Liver (tissue), 3 donors: ENCODE results near the gene VIPR2.

Experiments used
- EGR1 ChIP-seq, 2 donors: IDR thresholded peaks; 2 replicates each; pipeline ENCODE4 v1.6.1; 2016 to 2018; ENCODE audit warnings: antibody characterized with exemption in 2 of 2, low read depth in 2 of 2
- FOXA1 ChIP-seq: IDR thresholded peaks from 2 replicates; pipeline ENCODE4 v1.6.1; 2016; ENCODE audit warnings: antibody characterized with exemption
- GABPA ChIP-seq, 2 donors: IDR thresholded peaks in 1 of 2; conservative IDR thresholded peaks in 1 of 2; 2 replicates each; pipeline ENCODE4 v1.6.1; 2016; ENCODE audit warnings: antibody characterized with exemption in 2 of 2, mild to moderate bottlenecking in 1 of 2, moderate library complexity in 1 of 2
- JUND ChIP-seq, 2 donors: IDR thresholded peaks; 2 replicates each; pipeline ENCODE4 v1.6.1; 2016; ENCODE audit warnings: antibody characterized with exemption in 2 of 2
- RAD21 ChIP-seq, 2 donors: IDR thresholded peaks; 2 replicates each; pipeline ENCODE4 v1.6.1; 2016; ENCODE audit warnings: antibody characterized with exemption in 2 of 2, mild to moderate bottlenecking in 2 of 2
- SP1 ChIP-seq: IDR thresholded peaks from 2 replicates; pipeline ENCODE4 v1.6.1; 2018; ENCODE audit warnings: antibody characterized with exemption, mild to moderate bottlenecking
- TAF1 ChIP-seq: conservative IDR thresholded peaks from 2 replicates; pipeline ENCODE4 v1.6.1; 2016; ENCODE audit warnings: antibody characterized with exemption, mild to moderate bottlenecking
- YY1 ChIP-seq: IDR thresholded peaks from 2 replicates; pipeline ENCODE4 v1.6.1; 2016; ENCODE audit warnings: antibody characterized with exemption, mild to moderate bottlenecking
- TF ChIP-seq, protein P1 (sequence below): IDR thresholded peaks from 2 replicates; pipeline ENCODE4 v1.6.1; 2016; ENCODE audit warnings: antibody characterized with exemption
- TF ChIP-seq, protein P2 (sequence below): fragments of 150-350 bp; IDR thresholded peaks from 2 replicates; pipeline ENCODE4 v1.5.1; 2017; ENCODE audit warnings: improper control_type of control experiment, low read depth, low read length; ENCODE audit not compliant: missing input control
- TF ChIP-seq, protein P3 (sequence below): IDR thresholded peaks from 2 replicates; pipeline ENCODE4 v1.6.1; 2016; ENCODE audit warnings: antibody characterized with exemption
- TF ChIP-seq, protein P4 (sequence below): IDR thresholded peaks from 2 replicates; pipeline ENCODE4 v1.6.1; 2016; ENCODE audit warnings: antibody characterized with exemption
- TF ChIP-seq, protein P5 (sequence below): IDR thresholded peaks from 2 replicates; pipeline ENCODE4 v1.6.1; 2016; ENCODE audit warnings: antibody characterized with exemption, mild to moderate bottlenecking
- donor health status: healthy.
- donor health status: healthy.

DNA sequence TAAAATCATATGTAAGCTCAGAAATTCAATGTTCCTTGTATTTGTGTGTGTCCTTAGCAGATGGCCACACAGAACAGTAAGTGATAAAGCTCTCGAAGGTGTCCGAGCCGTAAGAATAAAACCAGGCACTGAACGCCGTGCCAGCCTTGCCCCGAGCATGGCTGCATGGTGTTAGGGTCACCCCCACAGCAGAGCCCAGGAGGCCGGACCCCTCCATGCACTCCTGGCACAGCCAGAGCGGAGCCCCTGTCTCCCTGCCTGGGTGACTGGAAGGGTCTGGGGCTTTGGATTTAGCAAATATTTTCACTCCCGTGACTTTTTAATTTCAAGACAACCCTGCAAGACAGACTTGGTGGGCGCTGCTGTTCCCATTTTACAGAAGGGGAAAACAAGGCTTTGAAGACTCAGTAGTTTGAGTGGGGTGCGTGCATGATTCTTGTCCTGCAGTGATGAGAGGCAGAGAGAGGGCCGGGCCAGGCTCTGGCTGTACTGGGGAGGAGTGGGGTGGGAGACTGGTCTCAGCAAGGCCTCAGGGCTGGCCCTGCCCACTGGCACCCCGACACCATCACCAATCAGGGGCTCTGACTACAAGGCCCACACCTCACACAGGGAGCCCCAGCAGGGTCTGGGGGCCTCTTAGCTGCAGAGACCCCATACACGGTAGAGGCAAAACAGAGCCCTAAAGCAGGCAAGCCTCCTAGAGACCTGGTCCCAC lies 39.4 kb downstream of the VIPR2 start:
- TF ChIP-seq, protein P1, sequence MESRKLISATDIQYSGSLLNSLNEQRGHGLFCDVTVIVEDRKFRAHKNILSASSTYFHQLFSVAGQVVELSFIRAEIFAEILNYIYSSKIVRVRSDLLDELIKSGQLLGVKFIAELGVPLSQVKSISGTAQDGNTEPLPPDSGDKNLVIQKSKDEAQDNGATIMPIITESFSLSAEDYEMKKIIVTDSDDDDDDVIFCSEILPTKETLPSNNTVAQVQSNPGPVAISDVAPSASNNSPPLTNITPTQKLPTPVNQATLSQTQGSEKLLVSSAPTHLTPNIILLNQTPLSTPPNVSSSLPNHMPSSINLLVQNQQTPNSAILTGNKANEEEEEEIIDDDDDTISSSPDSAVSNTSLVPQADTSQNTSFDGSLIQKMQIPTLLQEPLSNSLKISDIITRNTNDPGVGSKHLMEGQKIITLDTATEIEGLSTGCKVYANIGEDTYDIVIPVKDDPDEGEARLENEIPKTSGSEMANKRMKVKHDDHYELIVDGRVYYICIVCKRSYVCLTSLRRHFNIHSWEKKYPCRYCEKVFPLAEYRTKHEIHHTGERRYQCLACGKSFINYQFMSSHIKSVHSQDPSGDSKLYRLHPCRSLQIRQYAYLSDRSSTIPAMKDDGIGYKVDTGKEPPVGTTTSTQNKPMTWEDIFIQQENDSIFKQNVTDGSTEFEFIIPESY: no peak
- TF ChIP-seq, protein P2, sequence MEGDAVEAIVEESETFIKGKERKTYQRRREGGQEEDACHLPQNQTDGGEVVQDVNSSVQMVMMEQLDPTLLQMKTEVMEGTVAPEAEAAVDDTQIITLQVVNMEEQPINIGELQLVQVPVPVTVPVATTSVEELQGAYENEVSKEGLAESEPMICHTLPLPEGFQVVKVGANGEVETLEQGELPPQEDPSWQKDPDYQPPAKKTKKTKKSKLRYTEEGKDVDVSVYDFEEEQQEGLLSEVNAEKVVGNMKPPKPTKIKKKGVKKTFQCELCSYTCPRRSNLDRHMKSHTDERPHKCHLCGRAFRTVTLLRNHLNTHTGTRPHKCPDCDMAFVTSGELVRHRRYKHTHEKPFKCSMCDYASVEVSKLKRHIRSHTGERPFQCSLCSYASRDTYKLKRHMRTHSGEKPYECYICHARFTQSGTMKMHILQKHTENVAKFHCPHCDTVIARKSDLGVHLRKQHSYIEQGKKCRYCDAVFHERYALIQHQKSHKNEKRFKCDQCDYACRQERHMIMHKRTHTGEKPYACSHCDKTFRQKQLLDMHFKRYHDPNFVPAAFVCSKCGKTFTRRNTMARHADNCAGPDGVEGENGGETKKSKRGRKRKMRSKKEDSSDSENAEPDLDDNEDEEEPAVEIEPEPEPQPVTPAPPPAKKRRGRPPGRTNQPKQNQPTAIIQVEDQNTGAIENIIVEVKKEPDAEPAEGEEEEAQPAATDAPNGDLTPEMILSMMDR: no peak
- TF ChIP-seq GABPA (IDR thresholded peaks at IDR 0.05 in 1 of 2, conservative IDR thresholded peaks at IDR 0.05 in 1 of 2) (no peak), EGR1 (IDR thresholded peaks at IDR 0.05; ENCODE audit: low read depth in 2 of 2) (no peak), YY1 (no peak), RAD21 (IDR thresholded peaks at IDR 0.05) (no peak), JUND (IDR thresholded peaks at IDR 0.05) (no peak), TAF1 (no peak), FOXA1 (no peak), SP1 (no peak)
- TF ChIP-seq, protein P3, sequence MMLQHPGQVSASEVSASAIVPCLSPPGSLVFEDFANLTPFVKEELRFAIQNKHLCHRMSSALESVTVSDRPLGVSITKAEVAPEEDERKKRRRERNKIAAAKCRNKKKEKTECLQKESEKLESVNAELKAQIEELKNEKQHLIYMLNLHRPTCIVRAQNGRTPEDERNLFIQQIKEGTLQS: no peak
- TF ChIP-seq, protein P4, sequence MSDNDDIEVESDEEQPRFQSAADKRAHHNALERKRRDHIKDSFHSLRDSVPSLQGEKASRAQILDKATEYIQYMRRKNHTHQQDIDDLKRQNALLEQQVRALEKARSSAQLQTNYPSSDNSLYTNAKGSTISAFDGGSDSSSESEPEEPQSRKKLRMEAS: no peak
- TF ChIP-seq, protein P5, sequence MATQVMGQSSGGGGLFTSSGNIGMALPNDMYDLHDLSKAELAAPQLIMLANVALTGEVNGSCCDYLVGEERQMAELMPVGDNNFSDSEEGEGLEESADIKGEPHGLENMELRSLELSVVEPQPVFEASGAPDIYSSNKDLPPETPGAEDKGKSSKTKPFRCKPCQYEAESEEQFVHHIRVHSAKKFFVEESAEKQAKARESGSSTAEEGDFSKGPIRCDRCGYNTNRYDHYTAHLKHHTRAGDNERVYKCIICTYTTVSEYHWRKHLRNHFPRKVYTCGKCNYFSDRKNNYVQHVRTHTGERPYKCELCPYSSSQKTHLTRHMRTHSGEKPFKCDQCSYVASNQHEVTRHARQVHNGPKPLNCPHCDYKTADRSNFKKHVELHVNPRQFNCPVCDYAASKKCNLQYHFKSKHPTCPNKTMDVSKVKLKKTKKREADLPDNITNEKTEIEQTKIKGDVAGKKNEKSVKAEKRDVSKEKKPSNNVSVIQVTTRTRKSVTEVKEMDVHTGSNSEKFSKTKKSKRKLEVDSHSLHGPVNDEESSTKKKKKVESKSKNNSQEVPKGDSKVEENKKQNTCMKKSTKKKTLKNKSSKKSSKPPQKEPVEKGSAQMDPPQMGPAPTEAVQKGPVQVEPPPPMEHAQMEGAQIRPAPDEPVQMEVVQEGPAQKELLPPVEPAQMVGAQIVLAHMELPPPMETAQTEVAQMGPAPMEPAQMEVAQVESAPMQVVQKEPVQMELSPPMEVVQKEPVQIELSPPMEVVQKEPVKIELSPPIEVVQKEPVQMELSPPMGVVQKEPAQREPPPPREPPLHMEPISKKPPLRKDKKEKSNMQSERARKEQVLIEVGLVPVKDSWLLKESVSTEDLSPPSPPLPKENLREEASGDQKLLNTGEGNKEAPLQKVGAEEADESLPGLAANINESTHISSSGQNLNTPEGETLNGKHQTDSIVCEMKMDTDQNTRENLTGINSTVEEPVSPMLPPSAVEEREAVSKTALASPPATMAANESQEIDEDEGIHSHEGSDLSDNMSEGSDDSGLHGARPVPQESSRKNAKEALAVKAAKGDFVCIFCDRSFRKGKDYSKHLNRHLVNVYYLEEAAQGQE: no peak
